CD4-positive, alpha-beta T cell (primary cell): ENCODE results near the gene TCF7L2. TPM values are rescaled to one million over a fixed set of nuclear protein-coding genes. Genes with fewer than 3 reads are reported as not detected.
"Not testable (repeated sequence)": the region's sequence is repeated elsewhere in the genome, so short reads cannot be mapped to it uniquely, and the experiment has no call there.

Experiments used
- ATAC-seq: fragments of 200-7000 bp; cut with Tn5 transposase; one replicate; pipeline ENCODE4 v1.10.0; 2022; ENCODE audit warnings: mild to moderate bottlenecking; ENCODE audit not compliant: poor library complexity
- CTCF ChIA-PET: fragments of 350-600 bp; sonication (Branson Sonifier 250); formaldehyde crosslinking; loops from one replicate; lab custom pipeline; 2021; ENCODE audit warnings: antibody characterized with exemption, inconsistent platforms; lab: Charles Lee
- POLR2A ChIA-PET: fragments of 350-600 bp; sonication (Branson Sonifier 250); formaldehyde crosslinking; loops from one replicate; lab custom pipeline; 2021; ENCODE audit warnings: antibody characterized with exemption, inconsistent platforms; lab: Charles Lee
- DNase-seq, 14 experiments: peaks; one replicate each; pipeline ENCODE4 v3.0.0-alpha.2; 2013 to 2020; ENCODE audit warnings: mixed read lengths in 2 of 14
- H3K27ac ChIP-seq, 2 donors: one replicate each; pipeline versions ENCODE4 v1.5.1 to v1.7.0; 2013; ENCODE audit warnings: low read length in 2 of 2, low read depth in 1 of 2, mild to moderate bottlenecking in 1 of 2
- H3K27me3 ChIP-seq, 2 experiments: 1 replicate in 1 of 2; 2 replicates in 1 of 2; pipeline versions ENCODE4 v1.6.1 to v1.7.0; 2013; ENCODE audit warnings: low read length in 2 of 2, control low read depth in 1 of 2, mild to moderate bottlenecking in 1 of 2, moderate library complexity in 1 of 2; ENCODE audit not compliant: insufficient read depth in 2 of 2, control insufficient read depth in 1 of 2
- H3K36me3 ChIP-seq: one replicate; pipeline ENCODE4 v1.6.1; 2013; ENCODE audit warnings: low read length, control low read depth; ENCODE audit not compliant: insufficient read depth
- H3K4me1 ChIP-seq: one replicate; pipeline ENCODE4 v1.6.1; 2013; ENCODE audit warnings: low read length, control low read depth; ENCODE audit not compliant: insufficient read depth
- H3K4me3 ChIP-seq: one replicate; pipeline ENCODE4 v1.5.1; 2013; ENCODE audit warnings: mild to moderate bottlenecking, low read length, moderate library complexity
- H3K9me3 ChIP-seq, 2 experiments: 1 replicate in 1 of 2; 2 replicates in 1 of 2; pipeline versions ENCODE4 v1.6.1 to v1.7.0; 2013; ENCODE audit warnings: low read length in 2 of 2, mild to moderate bottlenecking in 2 of 2, control low read depth in 1 of 2, moderate library complexity in 1 of 2; ENCODE audit not compliant: control insufficient read depth in 1 of 2, insufficient read depth in 1 of 2
- H3K27ac Mint-ChIP-seq: one replicate; pipeline ENCODE4 v1.8.0; 2020; ENCODE audit warnings: mixed read lengths
- H3K27me3 Mint-ChIP-seq: one replicate; pipeline ENCODE4 v1.8.0; 2021; ENCODE audit warnings: mixed read lengths
- H3K36me3 Mint-ChIP-seq: one replicate; pipeline ENCODE4 v1.8.0; 2021; ENCODE audit warnings: low read depth, mixed read lengths
- H3K4me1 Mint-ChIP-seq: one replicate; pipeline ENCODE4 v1.8.0; 2021; ENCODE audit warnings: low read depth, mixed read lengths
- H3K4me3 Mint-ChIP-seq: one replicate; pipeline ENCODE4 v1.8.0; 2020; ENCODE audit warnings: mild to moderate bottlenecking, mixed read lengths
- H3K9me3 Mint-ChIP-seq: one replicate; pipeline ENCODE4 v1.8.0; 2020; ENCODE audit warnings: mixed read lengths
- CTCF ChIP-seq: fragments of 200-600 bp; IDR thresholded peaks from one replicate; pipeline ENCODE4 v1.8.0; 2022; ENCODE audit warnings: antibody characterized with exemption, mild to moderate bottlenecking
- intact Hi-C, 2 experiments: fragments of 100-400 bp; cut with DNase I in 1 of 2; cut with micrococcal nuclease in 1 of 2; formaldehyde crosslinking; loops; one replicate each; pipeline versions ENCODE4 v1.15.1 to v1.9.0; 2023 to 2025; cut with DNase I, micrococcal nuclease
- total RNA-seq, 174 experiments: library from RNA in 2 of 174; stranded (reverse) in 2 of 174; gene quantifications; one replicate each; pipeline ENCODE4 v1.2.3 and lab custom pipeline; 2021 to 2026

TCF7L2 gene
- total RNA-seq, 2 experiments from 2014 or later: 4.2 to 4.4 TPM

- H3K4me3 Mint-ChIP-seq: no peak overlapping the region
- no peak overlapping the region for H3K4me3 ChIP-seq
- ChIA-PET CTCF (no interaction called here), POLR2A (interaction anchor here (0.9 kb wide), 1 partner anchor 320 kb away, joined by 3 read pairs; no protein-coding TSS in a partner anchor)
- ATAC-seq (no peak), DNase-seq (no peak)
- H3K27me3 Mint-ChIP-seq: no peaks in the 10 kb centered on the region
- TF ChIP-seq CTCF: no peak
- H3K9me3 ChIP-seq: no peaks in the 10 kb centered on the region
- H3K27ac ChIP-seq: no peak overlapping the region
- no peak overlapping the region for H3K27ac Mint-ChIP-seq
- H3K4me1 Mint-ChIP-seq: no peaks in the 10 kb centered on the region
- intact Hi-C loops: no loop called here
- H3K36me3 ChIP-seq: no peaks in the 10 kb centered on the region
- H3K27me3 ChIP-seq: no peaks in the 10 kb centered on the region
- no peaks in the 10 kb centered on the region for H3K9me3 Mint-ChIP-seq
- H3K36me3 Mint-ChIP-seq: no peaks in the 10 kb centered on the region
- H3K4me1 ChIP-seq: peaks cover 3% of the 10 kb centered on the region
Observed at GRCh38 chr10:113063043-113063967, 113.3 kb downstream of the TCF7L2 start.

- no peaks in the 10 kb centered on the region for H3K36me3 ChIP-seq
- ATAC-seq (no peak), DNase-seq (no peak)
- H3K9me3 Mint-ChIP-seq: no peaks in the 10 kb centered on the region
- no peaks in the 10 kb centered on the region for H3K36me3 Mint-ChIP-seq
- H3K4me3 Mint-ChIP-seq: no peak overlapping the region
- TF ChIP-seq CTCF: no peak
- H3K27ac Mint-ChIP-seq: no peak overlapping the region
- ChIA-PET POLR2A (no interaction called here), CTCF (no interaction called here)
- no peaks in the 10 kb centered on the region for H3K4me1 Mint-ChIP-seq
- H3K27ac ChIP-seq: no peak overlapping the region
- intact Hi-C loops: no loop called here
- H3K27me3 ChIP-seq: no peaks in the 10 kb centered on the region
- no peaks in the 10 kb centered on the region for H3K9me3 ChIP-seq
- H3K27me3 Mint-ChIP-seq: no peaks in the 10 kb centered on the region
- peaks cover 3% of the 10 kb centered on the region for H3K4me1 ChIP-seq
- no peak overlapping the region for H3K4me3 ChIP-seq
Observed at GRCh38 chr10:113064039-113064438, 114.0 kb downstream of the TCF7L2 start.

- POLR2A ChIA-PET: interaction anchor here (1.2 kb wide), 1 partner anchor 10 kb away, joined by 3 read pairs; no protein-coding TSS in a partner anchor
Observed at GRCh38 chr10:113066120-113066519, 116.1 kb downstream of the TCF7L2 start.

More at GRCh38 chr10:113066120-113066519, 116.1 kb downstream of the TCF7L2 start:
- H3K9me3 Mint-ChIP-seq, H3K4me1 ChIP-seq, H3K27ac Mint-ChIP-seq, H3K9me3 ChIP-seq, DNase-seq, H3K4me3 ChIP-seq, H3K36me3 Mint-ChIP-seq, H3K4me3 Mint-ChIP-seq, H3K27ac ChIP-seq, H3K4me1 Mint-ChIP-seq, intact Hi-C loops, H3K27me3 Mint-ChIP-seq, H3K36me3 ChIP-seq, ATAC-seq, H3K27me3 ChIP-seq, CTCF ChIA-PET: not testable (repeated sequence)
